Heart left ventricle (tissue), 16 donors: ENCODE measurements around the gene IL3RA. TPM values are rescaled to one million over a fixed set of nuclear protein-coding genes. Genes with fewer than 3 reads are reported as not detected.

Experiments used
- ATAC-seq, 4 donors: fragments of 200-7000 bp; cut with Tn5 transposase; one replicate each; pipeline ENCODE4 v1.9.1; 2020 to 2022; ENCODE audit warnings: moderate library complexity in 4 of 4, mild to moderate bottlenecking in 3 of 4, moderate number of reproducible peaks in 1 of 4
- DNase-seq, 5 donors: peaks; one replicate each; pipeline ENCODE4 v3.0.0-alpha.2; 2020
- H3K27ac ChIP-seq, 12 donors: fragments of 200-600 bp; sonication (generic) in 4 of 12; one replicate each; pipeline versions ENCODE4 v1.5.0 to v1.8.0; 2016 to 2022; ENCODE audit warnings: mild to moderate bottlenecking in 2 of 12
- H3K27me3 ChIP-seq, 9 donors: fragments of 200-600 bp; sonication (generic) in 2 of 9; one replicate each; pipeline versions ENCODE4 v1.5.1 to v1.8.0; 2016 to 2022; ENCODE audit warnings: mild to moderate bottlenecking in 3 of 9
- H3K36me3 ChIP-seq, 9 donors: fragments of 200-600 bp; sonication (generic) in 2 of 9; one replicate each; pipeline versions ENCODE4 v1.5.0 to v1.8.0; 2018 to 2022; ENCODE audit warnings: mild to moderate bottlenecking in 2 of 9
- H3K4me1 ChIP-seq, 12 donors: fragments of 200-600 bp; sonication (generic) in 4 of 12; one replicate each; pipeline versions ENCODE4 v1.5.0 to v1.8.0; 2016 to 2022; ENCODE audit warnings: mild to moderate bottlenecking in 3 of 12
- H3K4me3 ChIP-seq, 12 donors: fragments of 200-600 bp; sonication (generic) in 4 of 12; one replicate each; pipeline versions ENCODE4 v1.5.0 to v1.8.0; 2017 to 2022; ENCODE audit warnings: mild to moderate bottlenecking in 9 of 12, moderate library complexity in 4 of 12
- H3K9me3 ChIP-seq, 12 donors: fragments of 200-600 bp; sonication (generic) in 4 of 12; one replicate each; pipeline versions ENCODE4 v1.5.0 to v1.8.0; 2016 to 2022; ENCODE audit warnings: mild to moderate bottlenecking in 1 of 12
- POLR2A ChIP-seq, 2 donors: fragments of 450-650 bp; IDR thresholded peaks; one replicate each; pipeline ENCODE4 v1.6.1; 2017; ENCODE audit warnings: antibody characterized with exemption in 2 of 2, mild to moderate bottlenecking in 2 of 2, moderate library complexity in 2 of 2
- WGBS, 4 donors: extraction: QIAGEN DNeasy Blood & Tissue Kit in 2 of 4; methylation state at CpG; one replicate each; pipeline versions ENCODE4 v1.1.5 to v1.1.7; 2013 to 2018; 5-methylcytosine and 5-hydroxymethylcytosine counted together
- intact Hi-C, 10 donors: fragments of 100-400 bp; cut with DNase I; formaldehyde crosslinking; loops; one replicate each; pipeline versions ENCODE4 v1.11.1 to v1.14.2; 2022
- polyA plus RNA-seq, 2 donors: library from polyadenylated mRNA; stranded (reverse); fragments of 200-250 nt; gene quantifications; one replicate each; pipeline ENCODE4 v1.2.3, GENCODE V29; 2013
- total RNA-seq, 9 donors: library from RNA; depleted of rRNA in 2 of 9; stranded (reverse); fragments of >200 nt in 2 of 9; fragmentation: NEBNext Ultra II Directional in 3 of 9; extraction: Animal tissue kit (Norgen Biotek cat#: 25700) in 3 of 9; gene quantifications; one replicate each; pipeline versions ENCODE4 v1.1.0 to v1.2.4, GENCODE V29; 2016 to 2023
- TF ChIP-seq, protein P1 (sequence below), 12 donors: fragments of 200-600 bp; sonication (generic) in 4 of 12; IDR thresholded peaks; one replicate each; pipeline versions ENCODE4 v1.5.0 to v1.8.0; 2018 to 2022; ENCODE audit warnings: antibody characterized with exemption in 12 of 12, mild to moderate bottlenecking in 5 of 12
- donor health status: ischemic (EF 13 %, LVEDD 7.1; RV severe dilation, severe dysfunction).
- donor health status: healthy with polysubstance abuse.
- donor health status: DM: no; HTN: yes; CAD: no.
- donor health status: DM: no; HTN: no; CAD: no.
- donor health status: ischemic (EF 25% LVEDD 6.9; RV normal size, moderate dysfunction).
- donor health status: ischemic (EF 25% LVEDD 5.7; RV mildly dilated, moderate dysfunction).
- donor health status: healthy.
- donor health status: DM: yes; HTN: yes; CAD: no.
- donor health status: ischemic (EF 35%, LVEDD 5.7; RV mildly dilated, moderate dysfunction).
- donor health status: nonischemic (EF 11% LVEDD 7.7; RV severe dilation, severe dysfunction).
- donor health status: DM: yes; HTN: yes; CAD: no.
- donor health status: PGD.
- donor health status: ischemic (EF 29% LVEDD 5.4; RV normal size, mild dysfunction).
- donor health status: nonischemic (EF 23%, LVEDD 6.1; RV moderate dilation, normal function).

The IL3RA gene
- total and polyA plus RNA-seq, 11 donors: 3.2 to 20.4 (median 4.7) TPM

DNA sequence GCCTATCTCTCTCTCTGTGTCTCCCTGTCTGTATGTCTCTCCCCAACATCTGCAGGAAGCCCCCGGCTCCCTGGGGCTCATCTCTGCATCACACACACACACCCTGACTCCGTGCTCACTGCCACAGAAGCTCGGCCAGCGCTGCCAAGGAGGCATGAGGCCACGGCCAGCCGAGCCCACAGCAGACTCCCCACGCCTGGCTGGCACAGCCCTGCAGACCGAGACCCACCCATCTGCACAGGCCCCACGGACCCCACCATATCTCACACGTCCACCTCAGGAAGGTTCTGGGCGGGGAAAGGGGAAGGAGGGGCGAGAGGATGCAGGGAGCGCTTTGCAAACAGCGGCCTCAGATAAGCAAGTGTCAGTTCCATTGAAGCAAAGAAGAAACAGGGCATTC lies 83.8 kb downstream of the IL3RA start:
- intact Hi-C loops: no loop called here
- Histone ChIP-seq H3K36me3 (peaks cover 2 to 54% (median 37%) of the 10 kb centered on the region in 9 donors), H3K27ac (no peak overlapping the region), H3K4me3 (no peak overlapping the region), H3K27me3 (no peaks in the 10 kb centered on the region), H3K4me1 (no peaks in the 10 kb centered on the region), H3K9me3 (peaks cover 0 to 29% (median 17%) of the 10 kb centered on the region in 12 donors)
- no peak for DNase-seq
- WGBS, 4 donors: 56 to 70% (median 59%) methylated on average over 13 to 14 of the region's 14 CpGs
- TF ChIP-seq POLR2A (IDR thresholded peaks at IDR 0.05): no peak
- TF ChIP-seq, protein P1, sequence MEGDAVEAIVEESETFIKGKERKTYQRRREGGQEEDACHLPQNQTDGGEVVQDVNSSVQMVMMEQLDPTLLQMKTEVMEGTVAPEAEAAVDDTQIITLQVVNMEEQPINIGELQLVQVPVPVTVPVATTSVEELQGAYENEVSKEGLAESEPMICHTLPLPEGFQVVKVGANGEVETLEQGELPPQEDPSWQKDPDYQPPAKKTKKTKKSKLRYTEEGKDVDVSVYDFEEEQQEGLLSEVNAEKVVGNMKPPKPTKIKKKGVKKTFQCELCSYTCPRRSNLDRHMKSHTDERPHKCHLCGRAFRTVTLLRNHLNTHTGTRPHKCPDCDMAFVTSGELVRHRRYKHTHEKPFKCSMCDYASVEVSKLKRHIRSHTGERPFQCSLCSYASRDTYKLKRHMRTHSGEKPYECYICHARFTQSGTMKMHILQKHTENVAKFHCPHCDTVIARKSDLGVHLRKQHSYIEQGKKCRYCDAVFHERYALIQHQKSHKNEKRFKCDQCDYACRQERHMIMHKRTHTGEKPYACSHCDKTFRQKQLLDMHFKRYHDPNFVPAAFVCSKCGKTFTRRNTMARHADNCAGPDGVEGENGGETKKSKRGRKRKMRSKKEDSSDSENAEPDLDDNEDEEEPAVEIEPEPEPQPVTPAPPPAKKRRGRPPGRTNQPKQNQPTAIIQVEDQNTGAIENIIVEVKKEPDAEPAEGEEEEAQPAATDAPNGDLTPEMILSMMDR (IDR thresholded peaks at IDR 0.05): no peak
- ATAC-seq: peak in 3 of 4 donors; percentile 3 to 23 (median 6)

DNA sequence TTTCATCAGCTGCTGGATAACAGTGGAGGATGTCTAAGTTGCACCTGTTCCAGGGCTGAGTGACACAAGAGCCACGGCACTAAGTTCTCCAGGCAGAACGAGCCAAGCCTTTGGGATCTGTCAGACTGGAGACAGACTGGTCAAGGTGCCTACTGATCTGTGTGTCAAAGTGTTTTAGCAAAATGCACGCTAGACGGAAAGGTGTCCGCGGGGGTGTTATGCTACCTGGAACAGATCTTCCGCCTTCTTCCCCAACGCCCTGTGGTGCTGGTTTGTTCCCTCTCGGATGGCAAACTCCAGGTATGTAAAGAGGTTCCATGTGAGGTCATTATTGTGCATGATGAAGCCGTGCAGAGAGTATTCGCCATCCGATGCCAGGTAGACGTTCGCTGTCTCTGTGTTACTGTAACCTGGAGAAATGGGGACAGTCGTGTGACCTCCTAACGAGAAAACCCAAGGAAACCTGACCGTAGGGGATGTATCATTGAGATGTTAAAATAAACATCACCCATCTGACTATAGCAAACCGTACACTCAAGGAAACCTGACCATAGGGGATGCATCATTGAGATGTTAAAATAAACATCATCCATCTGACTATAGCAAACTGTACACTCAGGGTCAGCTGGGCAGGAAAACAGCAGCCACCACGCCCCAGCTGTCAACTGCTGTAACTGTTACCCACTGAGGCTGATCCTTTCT lies 85.0 kb downstream of the IL3RA start:
- no peaks in the 10 kb centered on the region for H3K27me3 ChIP-seq
- H3K9me3 ChIP-seq: peaks cover 0 to 29% (median 17%) of the 10 kb centered on the region in 12 donors
- no peak overlapping the region for H3K4me3 ChIP-seq
- H3K4me1 ChIP-seq: no peaks in the 10 kb centered on the region
- no peak overlapping the region for H3K27ac ChIP-seq
- peaks cover 2 to 60% (median 44%) of the 10 kb centered on the region in 9 donors for H3K36me3 ChIP-seq
- DNase-seq: no peak
- intact Hi-C loops: no loop called here
- TF ChIP-seq, protein P1 (IDR thresholded peaks at IDR 0.05): no peak
- no peak for TF ChIP-seq POLR2A (IDR thresholded peaks at IDR 0.05)
- WGBS, 4 donors: 93 to 98% (median 96%) methylated on average over 17 to 19 of the region's 19 CpGs
- no peak for ATAC-seq

DNA sequence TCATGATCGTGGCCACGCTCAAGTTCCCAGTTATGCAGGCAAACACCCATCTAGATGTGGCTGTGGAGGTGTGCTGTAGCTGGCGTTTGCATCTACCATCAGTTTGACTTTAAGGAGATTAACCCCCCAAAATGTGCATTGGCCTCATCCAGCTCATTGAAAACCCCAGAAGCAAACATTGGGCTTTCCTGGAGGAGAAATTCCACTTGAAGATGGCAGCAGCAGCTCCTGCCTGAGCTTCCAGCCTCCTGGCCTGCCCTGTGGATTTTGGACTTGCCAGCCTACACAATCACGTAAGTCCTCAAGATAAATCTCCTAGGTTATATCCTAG lies 85.5 kb downstream of the IL3RA start:
- intact Hi-C loops: no loop called here
- Histone ChIP-seq H3K4me1 (no peaks in the 10 kb centered on the region), H3K27ac (no peak overlapping the region), H3K4me3 (no peak overlapping the region), H3K36me3 (peaks cover 2 to 62% (median 47%) of the 10 kb centered on the region in 9 donors), H3K27me3 (no peaks in the 10 kb centered on the region), H3K9me3 (peaks cover 0 to 29% (median 17%) of the 10 kb centered on the region in 12 donors)
- ATAC-seq (no peak), DNase-seq (no peak)
- TF ChIP-seq, protein P1 (IDR thresholded peaks at IDR 0.05): no peak
- no peak for TF ChIP-seq POLR2A (IDR thresholded peaks at IDR 0.05)
- WGBS, 4 donors: 98 to 100% (median 98%) methylated on average over 2 to 4 of the region's 4 CpGs

DNA sequence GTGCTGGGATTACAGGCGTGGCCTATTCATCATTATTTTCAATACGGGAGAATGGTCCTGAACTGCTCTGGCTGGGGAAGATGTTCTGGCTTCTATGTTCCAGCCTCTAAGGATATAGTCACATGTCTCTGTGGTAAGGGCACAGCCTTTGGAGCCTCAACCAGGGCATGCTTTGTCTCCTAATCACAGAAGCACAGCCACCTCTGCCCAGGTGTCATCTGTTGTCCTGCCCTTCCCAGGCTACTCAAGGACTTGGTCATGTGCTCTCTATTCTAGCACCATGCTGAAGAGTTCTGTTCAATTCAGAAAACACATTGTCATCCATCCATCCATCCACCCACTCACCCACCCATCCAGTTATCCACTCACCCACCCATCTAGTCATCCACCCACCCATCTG lies 86.6 kb downstream of the IL3RA start:
- Histone ChIP-seq H3K4me1 (no peaks in the 10 kb centered on the region), H3K27ac (no peak overlapping the region), H3K36me3 (peaks cover 2 to 66% (median 51%) of the 10 kb centered on the region in 9 donors), H3K9me3 (peaks cover 0 to 27% (median 16%) of the 10 kb centered on the region in 12 donors), H3K4me3 (no peak overlapping the region), H3K27me3 (no peaks in the 10 kb centered on the region)
- no peak for DNase-seq
- intact Hi-C loops: no loop called here
- TF ChIP-seq, protein P1 (IDR thresholded peaks at IDR 0.05): no peak
- no peak for TF ChIP-seq POLR2A (IDR thresholded peaks at IDR 0.05)
- WGBS, 4 donors: 50 to 72% (median 70%) methylated on average over 2 of the region's 2 CpGs
- no peak for ATAC-seq
